Neural progenitor cell (in vitro differentiated cells): ENCODE data around the gene SLC41A1. TPM values are rescaled to one million over a fixed set of nuclear protein-coding genes. Genes with fewer than 3 reads are reported as not detected.
"Not testable (repeated sequence)": the region's sequence is repeated elsewhere in the genome, so short reads cannot be mapped to it uniquely, and the experiment has no call there.

Source experiments
- DNase-seq: peaks from one replicate; pipeline ENCODE4 v3.0.0-alpha.2; 2016; ENCODE audit warnings: low spot score
- H2AFZ ChIP-seq: fragments of 200-600 bp; sonication (generic); replicated peaks from 2 replicates; pipeline ENCODE4 v1.6.1; 2016; ENCODE audit warnings: antibody characterized with exemption
- H3F3A ChIP-seq: fragments of 200-600 bp; sonication (generic); 2 replicates; pipeline ENCODE4 v1.6.1; 2016; ENCODE audit warnings: antibody characterized with exemption, low read depth
- H3K27ac ChIP-seq: fragments of 200-600 bp; sonication (generic); 2 replicates; pipeline ENCODE4 v1.5.1; 2016; ENCODE audit warnings: mild to moderate bottlenecking
- H3K27me3 ChIP-seq: fragments of 200-600 bp; sonication (generic); 2 replicates; pipeline ENCODE4 v1.6.1; 2016; ENCODE audit warnings: mild to moderate bottlenecking, moderate library complexity
- H3K36me3 ChIP-seq: fragments of 200-600 bp; sonication (generic); 2 replicates; pipeline ENCODE4 v1.5.1; 2016
- H3K4me1 ChIP-seq: fragments of 200-600 bp; sonication (generic); 2 replicates; pipeline ENCODE4 v1.6.1; 2016; ENCODE audit warnings: mixed run types
- H3K4me2 ChIP-seq: fragments of 200-600 bp; sonication (generic); 2 replicates; pipeline ENCODE4 v1.6.1; 2016
- H3K4me3 ChIP-seq: fragments of 200-600 bp; sonication (generic); 2 replicates; pipeline ENCODE4 v1.5.1; 2016
- H3K79me2 ChIP-seq: fragments of 200-600 bp; sonication (generic); 2 replicates; pipeline ENCODE4 v1.6.1; 2016; ENCODE audit warnings: low read depth
- H3K9ac ChIP-seq: fragments of 200-600 bp; sonication (generic); 2 replicates; pipeline ENCODE4 v1.6.1; 2016
- H3K9me3 ChIP-seq: fragments of 200-600 bp; sonication (generic); 2 replicates; pipeline ENCODE4 v1.5.1; 2016; ENCODE audit warnings: low read depth
- H4K20me1 ChIP-seq: fragments of 200-600 bp; sonication (generic); 2 replicates; pipeline ENCODE4 v1.6.1; 2016; ENCODE audit warnings: low read depth
- H3K27ac Mint-ChIP-seq: 3 replicates; pipeline ENCODE4 v1.8.0; 2021; ENCODE audit warnings: mixed read lengths
- H3K27me3 Mint-ChIP-seq: 2 replicates; pipeline ENCODE4 v1.8.0; 2022; ENCODE audit warnings: low read depth, mild to moderate bottlenecking, inconsistent platforms, moderate library complexity, mixed read lengths; ENCODE audit not compliant: insufficient read depth
- H3K36me3 Mint-ChIP-seq: 3 replicates; pipeline ENCODE4 v1.8.0; 2021; ENCODE audit warnings: mixed read lengths
- H3K4me1 Mint-ChIP-seq: 3 replicates; pipeline ENCODE4 v1.8.0; 2021; ENCODE audit warnings: mixed read lengths
- H3K4me3 Mint-ChIP-seq: 3 replicates; pipeline ENCODE4 v1.8.0; 2021; ENCODE audit warnings: mild to moderate bottlenecking, moderate library complexity, mixed read lengths
- H3K9me3 Mint-ChIP-seq: 3 replicates; pipeline ENCODE4 v1.8.0; 2020; ENCODE audit warnings: mixed read lengths
- CTCF ChIP-seq: fragments of 200-600 bp; sonication (generic); IDR thresholded peaks from 2 replicates; pipeline ENCODE4 v1.5.1; 2017; ENCODE audit warnings: antibody characterized with exemption, mild to moderate bottlenecking
- EZH2 ChIP-seq: fragments of 200-600 bp; sonication (generic); IDR thresholded peaks from 2 replicates; pipeline ENCODE4 v1.6.1; 2017; ENCODE audit warnings: antibody characterized with exemption, mild to moderate bottlenecking, moderate library complexity
- EZH2phosphoT487 ChIP-seq: fragments of 200-600 bp; sonication (generic); IDR thresholded peaks from 2 replicates; pipeline ENCODE4 v1.6.1; 2017; ENCODE audit warnings: antibody characterized with exemption
- total RNA-seq: library from RNA; depleted of rRNA; stranded (reverse); fragments of >200 nt; gene quantifications from 2 replicates; pipeline ENCODE4 v1.2.3, GENCODE V29; 2015; ENCODE audit warnings: low replicate concordance

Gene SLC41A1
- total RNA-seq, 1 donor from 2014 or later: 10.4 TPM

- peaks cover 9% of the 10 kb centered on the region for H3K9me3 Mint-ChIP-seq
- no peak overlapping the region for H3K4me3 Mint-ChIP-seq
- no peaks in the 10 kb centered on the region for H3K36me3 ChIP-seq
- H3K27me3 Mint-ChIP-seq: no peaks in the 10 kb centered on the region
- peaks cover 26% of the 10 kb centered on the region for H3K4me1 Mint-ChIP-seq
- no peak overlapping the region for H3K4me3 ChIP-seq
- H2AFZ ChIP-seq: no peak overlapping the region
- no peak for DNase-seq
- peaks cover 15% of the 10 kb centered on the region for H4K20me1 ChIP-seq
- no peaks in the 10 kb centered on the region for H3K27me3 ChIP-seq
- no peaks in the 10 kb centered on the region for H3K9me3 ChIP-seq
- peaks cover 15% of the 10 kb centered on the region for H3F3A ChIP-seq
- no peak overlapping the region for H3K27ac Mint-ChIP-seq
- H3K9ac ChIP-seq: no peak overlapping the region
- TF ChIP-seq EZH2phosphoT487: no peak
- TF ChIP-seq EZH2: no peak
- no peak for TF ChIP-seq CTCF
- peaks cover 5% of the 10 kb centered on the region for H3K36me3 Mint-ChIP-seq
- peaks cover 25% of the 10 kb centered on the region for H3K4me1 ChIP-seq
- no peak overlapping the region for H3K4me2 ChIP-seq
- no peak overlapping the region for H3K27ac ChIP-seq
- H3K79me2 ChIP-seq: peaks cover 8% of the 10 kb centered on the region
Observed at GRCh38 chr1:205824180-205824579, 11.2 kb upstream of the SLC41A1 start.

GRCh38 chr1:205823260-205823659 is 10.3 kb upstream of the SLC41A1 start:
- not testable (repeated sequence) for H3K9me3 Mint-ChIP-seq

GRCh38 chr1:205822397-205822796 is 9.4 kb upstream of the SLC41A1 start:
- Histone ChIP-seq H3K27me3 (no peaks in the 10 kb centered on the region), H3K27ac (no peak overlapping the region), H3K9ac (no peak overlapping the region), H3K79me2 (peaks cover 8% of the 10 kb centered on the region), H3K9me3 (no peaks in the 10 kb centered on the region), H3K4me2 (no peak overlapping the region), H3K4me1 (peaks cover 18% of the 10 kb centered on the region), H3K36me3 (no peaks in the 10 kb centered on the region), H3K4me3 (no peak overlapping the region), H3F3A (peaks cover 15% of the 10 kb centered on the region), H4K20me1 (peaks cover 12% of the 10 kb centered on the region), H2AFZ (no peak overlapping the region)
- DNase-seq: no peak
- H3K4me1 Mint-ChIP-seq: peaks cover 20% of the 10 kb centered on the region
- H3K9me3 Mint-ChIP-seq: peaks cover 9% of the 10 kb centered on the region
- no peaks in the 10 kb centered on the region for H3K27me3 Mint-ChIP-seq
- H3K27ac Mint-ChIP-seq: no peak overlapping the region
- peaks cover 5% of the 10 kb centered on the region for H3K36me3 Mint-ChIP-seq
- TF ChIP-seq CTCF (no peak), EZH2 (no peak), EZH2phosphoT487 (no peak)
- H3K4me3 Mint-ChIP-seq: no peak overlapping the region

More at GRCh38 chr1:205823260-205823659, 10.3 kb upstream of the SLC41A1 start:
- not testable (repeated sequence) for H3K27ac ChIP-seq, H3K36me3 Mint-ChIP-seq, H3K4me2 ChIP-seq, H3K27me3 ChIP-seq, H2AFZ ChIP-seq, H3K79me2 ChIP-seq, H3K27me3 Mint-ChIP-seq, H3K4me3 Mint-ChIP-seq, H3K27ac Mint-ChIP-seq, H3K9me3 ChIP-seq, H3K36me3 ChIP-seq, H3K4me3 ChIP-seq, DNase-seq, H3K9ac ChIP-seq
- H4K20me1 ChIP-seq: peaks cover 15% of the 10 kb centered on the region
- H3K4me1 Mint-ChIP-seq: peaks cover 26% of the 10 kb centered on the region
- H3K4me1 ChIP-seq: peaks cover 25% of the 10 kb centered on the region
- H3F3A ChIP-seq: peaks cover 15% of the 10 kb centered on the region

GRCh38 chr1:205817988-205818387 is 5.0 kb upstream of the SLC41A1 start:
- Mint-ChIP-seq H3K4me3 (no peak overlapping the region), H3K36me3 (peaks cover 7% of the 10 kb centered on the region), H3K27ac (no peak overlapping the region), H3K27me3 (peaks cover 2% of the 10 kb centered on the region), H3K9me3 (peaks cover 4% of the 10 kb centered on the region), H3K4me1 (peaks cover 16% of the 10 kb centered on the region)
- Histone ChIP-seq H3K4me1 (peaks cover 8% of the 10 kb centered on the region), H3K36me3 (no peaks in the 10 kb centered on the region), H3K9me3 (no peaks in the 10 kb centered on the region), H3K27me3 (peaks cover 14% of the 10 kb centered on the region), H3K9ac (no peak overlapping the region), H4K20me1 (no peaks in the 10 kb centered on the region), H3K4me3 (no peak overlapping the region), H3F3A (no peaks in the 10 kb centered on the region), H3K27ac (no peak overlapping the region), H2AFZ (no peak overlapping the region), H3K79me2 (peaks cover 7% of the 10 kb centered on the region), H3K4me2 (no peak overlapping the region)
- TF ChIP-seq EZH2phosphoT487 (no peak), CTCF (no peak), EZH2 (no peak)
- DNase-seq: no peak
